Left hindlimb (tissue), 1 donor: Measurements from ENCODE around the gene HOXA3.

Experiments
- DNase-seq: peaks from one replicate; pipeline ENCODE4 v3.0.0-alpha.2; 2018

HOXA3 gene

GRCh38 chr7:27165996-27166530 lies 13.7 kb upstream of the HOXA3 start:
- DNase-seq, result no peak

GRCh38 chr7:27165089-27165995 lies 13.0 kb upstream of the HOXA3 start, which contains the start of gene HOXA9:
Gene HOXA9 (minus strand): TSS chr7:27165537. CDS start chr7:27165457, 80 bp downstream.
- DNase-seq, result peak; percentile 93

- DNase-seq, result peak; percentile 66
Measured at GRCh38 chr7:27164367-27165088, 12.1 kb upstream of the HOXA3 start.

- no peak for DNase-seq
Measured at GRCh38 chr7:27164045-27164366, 11.6 kb upstream of the HOXA3 start.

GRCh38 chr7:27163288-27164044 lies 11.1 kb upstream of the HOXA3 start:
- DNase-seq, result no peak

- DNase-seq, result no peak
Measured at GRCh38 chr7:27162561-27163287, 10.3 kb upstream of the HOXA3 start.

- DNase-seq, result peak; percentile 78
Measured at GRCh38 chr7:27161721-27162560, 9.6 kb upstream of the HOXA3 start.

- no peak for DNase-seq
Measured at GRCh38 chr7:27161214-27161720, 8.9 kb upstream of the HOXA3 start.

GRCh38 chr7:27160546-27161213 lies 8.3 kb upstream of the HOXA3 start:
- DNase-seq, result peak; percentile 93

- DNase-seq, result peak; percentile 64
Measured at GRCh38 chr7:27160145-27160545, 7.8 kb upstream of the HOXA3 start.

- DNase-seq, result peak; percentile 23
Measured at GRCh38 chr7:27159266-27160144, 7.1 kb upstream of the HOXA3 start.

GRCh38 chr7:27158436-27159265 lies 6.3 kb upstream of the HOXA3 start:
- peak; percentile 34 for DNase-seq

GRCh38 chr7:27157702-27158431 lies 5.5 kb upstream of the HOXA3 start:
- peak; percentile 19 for DNase-seq

- peak; percentile 23 for DNase-seq
Measured at GRCh38 chr7:27156916-27157701, 4.7 kb upstream of the HOXA3 start.

GRCh38 chr7:27156508-27156898 lies 4.1 kb upstream of the HOXA3 start, which contains the start of gene HOXA7:
Gene HOXA7 (minus strand): TSS chr7:27156675. CDS start chr7:27156545, 130 bp downstream.
- DNase-seq, result peak; percentile 94

GRCh38 chr7:27155816-27156507 lies 3.6 kb upstream of the HOXA3 start:
- no peak for DNase-seq
